Measurements from ENCODE around the gene ZFP91. TPM values are rescaled to one million over a fixed set of nuclear protein-coding genes. Genes with fewer than 3 reads are reported as not detected.

Gene ZFP91
- total and polyA plus RNA-seq, 2 of the 4 experiments (the other 2 are of a cell fraction): 20.7 to 25.3 TPM

GRCh38 chr11:58575377-58576020 is 3.4 kb upstream of the ZFP91 start, which contains the start of gene LPXN (continued):
- TF ChIP-seq CHD1 (IDR thresholded peaks at IDR 0.05; ENCODE audit: low read depth, low read length) (no peak), RAD21 (IDR thresholded peaks at IDR 0.05; ENCODE audit: low read length) (no peak)

GRCh38 chr11:58576887-58577471 is 1.9 kb upstream of the ZFP91 start:
- POLR2A ChIA-PET (ENCODE audit: unreplicated experiment): interaction anchor here (0.6 to 1.0 kb wide), 3 partner anchors 51 to 978 kb away, joined by 3 to 5 read pairs (median 4); no protein-coding TSS in a partner anchor
- H2AK5ac ChIP-seq (ENCODE audit: low read depth, low read length): peak overlapping the region; percentile 98
- H3K14ac ChIP-seq (replicated peaks; ENCODE audit: low read depth, low read length): peak overlapping the region; percentile 94
- peak overlapping the region; percentile 88 to 93 for H4K8ac ChIP-seq (ENCODE audit: low read depth in 2 of 2, low read length in 2 of 2)
- peak overlapping the region; percentile 61 for H3K4me3 ChIP-seq (ENCODE audit: insufficient read depth, low read depth, low read length)
- H4K5ac ChIP-seq (ENCODE audit: low read depth, low read length): peak overlapping the region; percentile 77
- no peaks in the 10 kb centered on the region for H3K27me3 ChIP-seq (ENCODE audit: control insufficient read depth, insufficient read depth, low read length)
- dilution Hi-C loops (cut with HindIII; ENCODE audit: low sequenced_read_pairs, unreplicated experiment): no loop called here
- peaks cover 5% of the 10 kb centered on the region; the same call in 1 of the 2 replicates for H3K9me1 ChIP-seq (ENCODE audit: insufficient read depth, low read length)
- H3K18ac ChIP-seq (ENCODE audit: low read depth, low read length): peak overlapping the region; percentile 78; the same call in 1 of the 2 replicates
- peaks cover 8 to 27% of the 10 kb centered on the region in 2 experiments; a peak in 3 of 4 replicates for H3K79me1 ChIP-seq (ENCODE audit: low read depth in 1 of 2, low read length in 2 of 2)
- H2AFZ ChIP-seq (replicated peaks; ENCODE audit: low read length, poor library complexity): no peak overlapping the region
- TF ChIP-seq RAD21 (IDR thresholded peaks at IDR 0.05; ENCODE audit: low read length): peak; percentile 66
- no peak for TF ChIP-seq MAFK (IDR thresholded peaks at IDR 0.05; ENCODE audit: low read depth, low read length)
- peak; percentile 68 for TF ChIP-seq CTCF (conservative IDR thresholded peaks at IDR 0.05; ENCODE audit: low read depth, low read length)
- TF ChIP-seq SMC3 (IDR thresholded peaks at IDR 0.05; ENCODE audit: low read depth, low read length): peak; percentile 55
- in situ Hi-C loops (cut with MboI; ENCODE audit: low sequenced_read_pairs): loop anchor here (5.0 to 25.0 kb wide), 3 partner anchors 50 to 985 kb away; no protein-coding TSS in a partner anchor
- H2BK20ac ChIP-seq (ENCODE audit: low read depth, low read length): peak overlapping the region; percentile 95
- no peaks in the 10 kb centered on the region for H3K36me3 ChIP-seq (ENCODE audit: control insufficient read depth, insufficient read depth, low read length)
- H4K91ac ChIP-seq (ENCODE audit: insufficient read depth, low read depth, low read length): peak overlapping the region; percentile 94
- CTCF ChIA-PET: interaction anchor here (0.5 to 2.3 kb wide), 17 partner anchors 9 to 1017 kb away, joined by 3 to 25 read pairs (median 3); partner anchors contain the start of gene DTX4
- peak overlapping the region; percentile 93; the same call in 2 of the 3 replicates for H2BK15ac ChIP-seq (ENCODE audit: low read depth, low read length)
- peak overlapping the region; percentile 92 for H3K27ac ChIP-seq (ENCODE audit: insufficient read depth, low read length)
- intact Hi-C loops (cut with micrococcal nuclease): loop anchor here (1.0 to 10.0 kb wide), 6 partner anchors 53 to 978 kb away; partner anchors contain the start of gene FAM111A
- ATAC-seq (ENCODE audit: low read depth) (no peak), DNase-seq (peak; percentile 66)
- H3K9me3 ChIP-seq (ENCODE audit: control insufficient read depth, insufficient read depth, low read length): no peaks in the 10 kb centered on the region
- H2AK9ac ChIP-seq (replicated peaks; ENCODE audit: low read depth, low read length, poor library complexity): peak overlapping the region; percentile 82
- peak overlapping the region; percentile 74 for H3K4me2 ChIP-seq (ENCODE audit: low read depth, low read length)
- H3K56ac ChIP-seq (ENCODE audit: extremely low read depth, insufficient read depth, low read length): peak overlapping the region; percentile 99
- WGBS, 2 experiments (ENCODE audit: extremely low coverage in 2 of 2, insufficient read length in 1 of 2): no CpG with 5 or more reads among the region's 4 CpGs
- H2BK120ac ChIP-seq (ENCODE audit: low read depth, low read length): peak overlapping the region; percentile 93
- peak overlapping the region; percentile 88 for H3K23ac ChIP-seq (ENCODE audit: low read depth, low read length)
- H3K4me1 ChIP-seq (ENCODE audit: control insufficient read depth, insufficient read depth, low read length): peaks cover 15% of the 10 kb centered on the region
- BruUV-seq (replicated peaks): no TSS peak
- H4K20me1 ChIP-seq (ENCODE audit: insufficient read depth, low read length): peaks cover 7% of the 10 kb centered on the region
- peak overlapping the region; percentile 98 for H3K4ac ChIP-seq (ENCODE audit: low read depth, low read length)
- H2BK5ac ChIP-seq (ENCODE audit: low read depth, low read length, poor library complexity, severe bottlenecking): peak overlapping the region; percentile 94
- peak overlapping the region; percentile 89 for H3K9ac ChIP-seq (ENCODE audit: low read depth, low read length)
